Measurements from ENCODE around the gene FILIP1L.

DNA sequence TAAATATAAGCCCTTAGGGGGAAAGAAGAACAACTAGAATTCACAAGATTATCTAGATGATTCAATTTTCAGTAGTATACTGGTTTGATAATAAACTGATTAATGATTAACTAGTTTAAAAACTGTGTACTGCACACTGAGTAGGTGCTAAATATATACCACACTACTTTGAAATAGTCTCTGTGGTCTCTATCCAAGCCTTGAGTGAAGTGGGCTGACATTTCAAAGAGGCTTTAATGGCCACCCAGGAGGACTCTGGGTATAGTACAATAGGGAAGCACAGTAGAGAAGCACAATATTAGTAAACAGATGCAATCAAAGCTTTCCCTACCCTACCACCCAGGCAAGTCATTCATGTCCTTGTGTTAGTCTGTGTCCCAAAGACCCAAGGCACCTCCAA, 46.7 kb downstream of the FILIP1L start:
- TF ChIP-seq, protein P1, sequence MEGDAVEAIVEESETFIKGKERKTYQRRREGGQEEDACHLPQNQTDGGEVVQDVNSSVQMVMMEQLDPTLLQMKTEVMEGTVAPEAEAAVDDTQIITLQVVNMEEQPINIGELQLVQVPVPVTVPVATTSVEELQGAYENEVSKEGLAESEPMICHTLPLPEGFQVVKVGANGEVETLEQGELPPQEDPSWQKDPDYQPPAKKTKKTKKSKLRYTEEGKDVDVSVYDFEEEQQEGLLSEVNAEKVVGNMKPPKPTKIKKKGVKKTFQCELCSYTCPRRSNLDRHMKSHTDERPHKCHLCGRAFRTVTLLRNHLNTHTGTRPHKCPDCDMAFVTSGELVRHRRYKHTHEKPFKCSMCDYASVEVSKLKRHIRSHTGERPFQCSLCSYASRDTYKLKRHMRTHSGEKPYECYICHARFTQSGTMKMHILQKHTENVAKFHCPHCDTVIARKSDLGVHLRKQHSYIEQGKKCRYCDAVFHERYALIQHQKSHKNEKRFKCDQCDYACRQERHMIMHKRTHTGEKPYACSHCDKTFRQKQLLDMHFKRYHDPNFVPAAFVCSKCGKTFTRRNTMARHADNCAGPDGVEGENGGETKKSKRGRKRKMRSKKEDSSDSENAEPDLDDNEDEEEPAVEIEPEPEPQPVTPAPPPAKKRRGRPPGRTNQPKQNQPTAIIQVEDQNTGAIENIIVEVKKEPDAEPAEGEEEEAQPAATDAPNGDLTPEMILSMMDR (IDR thresholded peaks at IDR 0.05; ENCODE audit: borderline replicate concordance, extremely low read depth, low read length, poor library complexity, severe bottlenecking) = no peak
- TF ChIP-seq EZH2 (IDR thresholded peaks at IDR 0.05; ENCODE audit: borderline replicate concordance, low read depth, low read length, severe bottlenecking) = no peak
